H1 (cell line): ENCODE results near the gene CLRN2. TPM values are rescaled to one million over a fixed set of nuclear protein-coding genes. Genes with fewer than 3 reads are reported as not detected.

Source experiments
- CTCF ChIA-PET: fragments of 300-600 bp; sonication (Branson Sonifier 250); formaldehyde crosslinking; loops from one replicate; lab custom pipeline; 2021; ENCODE audit not compliant: partially characterized antibody; lab: Charles Lee
- POLR2A ChIA-PET: fragments of 300-600 bp; sonication (Branson Sonifier 250); formaldehyde crosslinking; loops from one replicate; lab custom pipeline; 2021; ENCODE audit warnings: inconsistent platforms; ENCODE audit not compliant: partially characterized antibody; lab: Charles Lee
- DNase-seq, 2 experiments: peaks; one replicate each; pipeline versions ENCODE4 v3.0.0 to v3.0.0-alpha.2; 2010 to 2022; ENCODE audit warnings: low spot score in 2 of 2, low read depth in 1 of 2, mixed read lengths in 1 of 2
- FAIRE-seq: peaks from 2 replicates; lab custom pipeline; 2011; peaks lifted over from hg19 to GRCh38; lab: Jason Lieb, UNC
- H2AFZ ChIP-seq: 2 replicates; pipeline ENCODE4 v1.8.1; 2012; ENCODE audit warnings: low read length, inconsistent platforms
- H2AK5ac ChIP-seq: 2 replicates; pipeline ENCODE4 v1.6.1; 2013; ENCODE audit warnings: low read depth, low read length
- H2BK120ac ChIP-seq: replicated peaks from 2 replicates; pipeline ENCODE3; 2013; ENCODE audit warnings: low read depth, low read length, inconsistent platforms
- H2BK12ac ChIP-seq: 2 replicates; pipeline ENCODE4 v1.6.1; 2013; ENCODE audit warnings: low read depth, low read length
- H2BK15ac ChIP-seq: 2 replicates; pipeline ENCODE4 v1.6.1; 2013; ENCODE audit warnings: low read length
- H2BK20ac ChIP-seq: 2 replicates; pipeline ENCODE4 v1.6.1; 2013; ENCODE audit warnings: low read length
- H2BK5ac ChIP-seq: 2 replicates; pipeline ENCODE4 v1.6.1; 2013; ENCODE audit warnings: low read depth, low read length
- H3K14ac ChIP-seq: 2 replicates; pipeline ENCODE4 v1.6.1; 2013; ENCODE audit warnings: inconsistent platforms; ENCODE audit not compliant: insufficient read length
- H3K18ac ChIP-seq: 2 replicates; pipeline ENCODE4 v1.6.1; 2013; ENCODE audit warnings: low read length; ENCODE audit errors: extremely low read depth
- H3K23ac ChIP-seq: 2 replicates; pipeline ENCODE4 v1.6.1; 2013; ENCODE audit warnings: inconsistent platforms; ENCODE audit not compliant: insufficient read length
- H3K23me2 ChIP-seq: 2 replicates; pipeline ENCODE4 v1.6.1; 2013; ENCODE audit warnings: low read depth, low read length
- H3K27ac ChIP-seq: 2 replicates; pipeline ENCODE4 v1.6.1; 2011; ENCODE audit warnings: low read depth, low read length, inconsistent platforms
- H3K27me3 ChIP-seq, 4 experiments: replicated peaks in 1 of 4; 1 replicate in 1 of 4; 2 replicates in 3 of 4; pipeline versions ENCODE4 v1.6.1 to v1.8.1; 2011 to 2013; ENCODE audit warnings: low read length in 3 of 4, mild to moderate bottlenecking in 3 of 4, inconsistent platforms in 2 of 4, mixed read lengths in 2 of 4, moderate library complexity in 1 of 4; ENCODE audit not compliant: control insufficient read depth in 3 of 4, insufficient read depth in 3 of 4; ENCODE audit errors: extremely low read depth in 1 of 4
- H3K36me3 ChIP-seq, 4 experiments: 2 replicates each; pipeline versions ENCODE4 v1.6.1 to v1.8.1; 2011 to 2013; ENCODE audit warnings: mild to moderate bottlenecking in 4 of 4, low read length in 3 of 4, moderate library complexity in 2 of 4, control low read depth in 1 of 4, inconsistent platforms in 1 of 4; ENCODE audit not compliant: insufficient read depth in 4 of 4, control insufficient read depth in 2 of 4
- H3K4ac ChIP-seq: replicated peaks from 2 replicates; pipeline ENCODE3; 2013; ENCODE audit warnings: low read length, low read depth, mixed read lengths, inconsistent platforms; ENCODE audit not compliant: insufficient read length
- H3K4me1 ChIP-seq, 4 experiments: replicated peaks in 1 of 4; 1 replicate in 1 of 4; 2 replicates in 3 of 4; pipeline versions ENCODE4 v1.6.1 to v1.8.1; 2011 to 2013; ENCODE audit warnings: low read length in 3 of 4, inconsistent platforms in 2 of 4, mixed read lengths in 1 of 4; ENCODE audit not compliant: insufficient read depth in 4 of 4, control insufficient read depth in 3 of 4
- H3K4me2 ChIP-seq, 2 experiments: 2 replicates each; pipeline versions ENCODE4 v1.6.1 to v1.8.1; 2011 to 2013; ENCODE audit warnings: low read depth in 2 of 2, low read length in 2 of 2, control low read depth in 1 of 2, inconsistent platforms in 1 of 2, mild to moderate bottlenecking in 1 of 2; ENCODE audit not compliant: insufficient read depth in 1 of 2
- H3K4me3 ChIP-seq, 4 experiments: fragments of 200-600, 300-600 bp in 1 of 4; sonication (generic), shearing (Covaris generic), sonication (Bioruptor Twin) in 1 of 4; 2 replicates each; pipeline versions ENCODE4 v1.5.1 to v1.8.1; 2011 to 2016; ENCODE audit warnings: low read length in 4 of 4, low read depth in 3 of 4, control low read depth in 2 of 4, inconsistent platforms in 2 of 4, mild to moderate bottlenecking in 2 of 4, mixed read lengths in 1 of 4, moderate library complexity in 1 of 4; ENCODE audit not compliant: insufficient read depth in 2 of 4; ENCODE audit errors: extremely low read depth in 1 of 4
- H3K56ac ChIP-seq: replicated peaks from 2 replicates; pipeline ENCODE3; 2013; ENCODE audit warnings: low read depth, mild to moderate bottlenecking, mixed read lengths, low read length, inconsistent platforms; ENCODE audit not compliant: insufficient read length
- H3K79me1 ChIP-seq: 2 replicates; pipeline ENCODE4 v1.6.1; 2013; ENCODE audit warnings: low read depth, low read length, control low read depth
- H3K79me2 ChIP-seq, 2 experiments: 2 replicates each; pipeline versions ENCODE4 v1.6.1 to v1.8.1; 2012 to 2013; ENCODE audit warnings: low read length in 2 of 2, mild to moderate bottlenecking in 2 of 2, inconsistent platforms in 1 of 2; ENCODE audit not compliant: insufficient read depth in 2 of 2, control insufficient read depth in 1 of 2
- H3K9ac ChIP-seq, 4 experiments: replicated peaks in 1 of 4; 1 replicate in 1 of 4; 2 replicates in 3 of 4; pipeline versions ENCODE4 v1.6.1 to v1.8.1; 2011 to 2013; ENCODE audit warnings: low read depth in 3 of 4, low read length in 3 of 4, control low read depth in 2 of 4, mild to moderate bottlenecking in 2 of 4, moderate library complexity in 2 of 4, inconsistent platforms in 1 of 4; ENCODE audit errors: extremely low read depth in 1 of 4
- H3K9me3 ChIP-seq, 2 experiments: 2 replicates each; pipeline versions ENCODE4 v1.6.1 to v1.8.1; 2012 to 2013; ENCODE audit warnings: mild to moderate bottlenecking in 2 of 2, moderate library complexity in 2 of 2, control low read depth in 1 of 2, inconsistent platforms in 1 of 2, low read depth in 1 of 2, low read length in 1 of 2, mixed read lengths in 1 of 2; ENCODE audit not compliant: insufficient read depth in 2 of 2
- H4K20me1 ChIP-seq, 2 experiments: replicated peaks in 1 of 2; 2 replicates each; pipeline versions ENCODE3 to v1.8.1; 2011 to 2013; ENCODE audit warnings: inconsistent platforms in 2 of 2, low read length in 2 of 2, mild to moderate bottlenecking in 1 of 2; ENCODE audit not compliant: insufficient read depth in 2 of 2, control insufficient read depth in 1 of 2
- H4K5ac ChIP-seq: 2 replicates; pipeline ENCODE4 v1.6.1; 2013; ENCODE audit warnings: low read length, low read depth, mixed read lengths, inconsistent platforms; ENCODE audit not compliant: insufficient read length
- H4K8ac ChIP-seq: 2 replicates; pipeline ENCODE4 v1.8.0; 2013; ENCODE audit warnings: mild to moderate bottlenecking, moderate library complexity, low read length, inconsistent platforms; ENCODE audit not compliant: insufficient read depth; ENCODE audit errors: extremely low read depth
- H4K91ac ChIP-seq: replicated peaks from 2 replicates; pipeline ENCODE3; 2013; ENCODE audit warnings: low read length, mixed read lengths, inconsistent platforms; ENCODE audit not compliant: insufficient read length
- BACH1 ChIP-seq: IDR thresholded peaks from 2 replicates; pipeline ENCODE4 v1.6.1; 2012; ENCODE audit warnings: low read length, improper control_type of control experiment
- CBX8 ChIP-seq: fragments of 300-800, 300-1000 bp; sonication (generic); IDR thresholded peaks from 2 replicates; pipeline ENCODE4 v1.7.1; 2016; ENCODE audit warnings: low read depth, low read length, borderline replicate concordance
- CHD1 ChIP-seq: IDR thresholded peaks from 2 replicates; pipeline ENCODE4 v1.6.1; 2012; ENCODE audit warnings: low read depth, low read length, improper control_type of control experiment
- CREB1 ChIP-seq: IDR thresholded peaks from 2 replicates; pipeline ENCODE4 v1.6.1; 2012; ENCODE audit warnings: inconsistent platforms
- GABPA ChIP-seq: IDR thresholded peaks from 2 replicates; pipeline ENCODE4 v1.6.1; 2011; ENCODE audit warnings: mild to moderate bottlenecking, low read length, moderate library complexity, borderline replicate concordance; ENCODE audit not compliant: insufficient read depth
- NRF1 ChIP-seq: IDR thresholded peaks from 2 replicates; pipeline ENCODE4 v1.6.1; 2011; ENCODE audit warnings: mild to moderate bottlenecking, low read depth, low read length, improper control_type of control experiment
- POLR2A ChIP-seq, 2 experiments: IDR thresholded peaks; 1 replicate in 1 of 2; 2 replicates in 1 of 2; pipeline ENCODE4 v1.6.1; 2011; ENCODE audit warnings: low read depth in 2 of 2, low read length in 2 of 2, mild to moderate bottlenecking in 2 of 2; ENCODE audit errors: control extremely low read depth in 1 of 2
- POU5F1 ChIP-seq: IDR thresholded peaks from 2 replicates; pipeline ENCODE4 v1.6.1; 2011; ENCODE audit warnings: low read depth, mild to moderate bottlenecking, low read length, moderate library complexity
- SAP30 ChIP-seq: fragments of 300-600 bp; sonication (generic); IDR thresholded peaks from 2 replicates; pipeline ENCODE4 v1.7.1; 2012; ENCODE audit warnings: low read length, moderate library complexity, mild to moderate bottlenecking, inconsistent platforms; ENCODE audit not compliant: insufficient read depth, insufficient replicate concordance
- TAF7 ChIP-seq: optimal IDR thresholded peaks from 2 replicates; pipeline ENCODE3; 2011; ENCODE audit warnings: low read depth, mild to moderate bottlenecking, inconsistent platforms, low read length, moderate library complexity, borderline replicate concordance
- TEAD4 ChIP-seq: IDR thresholded peaks from 2 replicates; pipeline ENCODE4 v1.6.1; 2012; ENCODE audit warnings: low read depth, low read length, inconsistent platforms, mixed read lengths
- WGBS, 2 experiments: shearing (Covaris generic) in 1 of 2; methylation state at CpG; one replicate each; pipeline versions ENCODE4 v1.1.6 to v1.1.7; 2013 to 2015; ENCODE audit warnings: low lambda C conversion rate in 2 of 2, mixed read lengths in 2 of 2, inconsistent platforms in 1 of 2, low coverage in 1 of 2, missing lambda C conversion rate in 1 of 2; ENCODE audit not compliant: insufficient replicate concordance in 2 of 2, insufficient coverage in 1 of 2, insufficient read length in 1 of 2; ENCODE audit errors: extremely low coverage in 1 of 2, missing lambda C conversion rate in 1 of 2; 5-methylcytosine and 5-hydroxymethylcytosine counted together
- polyA plus RNA-seq, 7 experiments: library from polyadenylated mRNA; depleted of rRNA in 3 of 7; stranded (reverse) in 5 of 7; unstranded in 2 of 7; fragments of >200 nt in 5 of 7; fragments of 200-250 nt in 2 of 7; gene quantifications; 1 replicate in 5 of 7; 2 replicates in 1 of 7; 4 replicates in 1 of 7; pipeline versions ENCODE4 v1.2.1 to v1.2.3, GENCODE V29; 2011 to 2013; ENCODE audit warnings: missing spikeins in 2 of 7, mixed read lengths in 2 of 7
- total RNA-seq: library from RNA; stranded (reverse); fragmentation: NEBNext Ultra II Directional; extraction: Animal tissue kit (Norgen Biotek cat#: 25700); gene quantifications from 2 replicates; pipeline ENCODE4 v1.2.1, GENCODE V29; 2021
- TF ChIP-seq, protein P1 (sequence below): IDR thresholded peaks from 2 replicates; pipeline ENCODE4 v1.6.1; 2011; ENCODE audit warnings: low read depth, mild to moderate bottlenecking, low read length; ENCODE audit not compliant: insufficient read depth

CLRN2 gene
- total and polyA plus RNA-seq, 2 of the 8 experiments (the other 6 are each of a cell fraction or from before 2014, with no cell fraction given) = not detected

DNA sequence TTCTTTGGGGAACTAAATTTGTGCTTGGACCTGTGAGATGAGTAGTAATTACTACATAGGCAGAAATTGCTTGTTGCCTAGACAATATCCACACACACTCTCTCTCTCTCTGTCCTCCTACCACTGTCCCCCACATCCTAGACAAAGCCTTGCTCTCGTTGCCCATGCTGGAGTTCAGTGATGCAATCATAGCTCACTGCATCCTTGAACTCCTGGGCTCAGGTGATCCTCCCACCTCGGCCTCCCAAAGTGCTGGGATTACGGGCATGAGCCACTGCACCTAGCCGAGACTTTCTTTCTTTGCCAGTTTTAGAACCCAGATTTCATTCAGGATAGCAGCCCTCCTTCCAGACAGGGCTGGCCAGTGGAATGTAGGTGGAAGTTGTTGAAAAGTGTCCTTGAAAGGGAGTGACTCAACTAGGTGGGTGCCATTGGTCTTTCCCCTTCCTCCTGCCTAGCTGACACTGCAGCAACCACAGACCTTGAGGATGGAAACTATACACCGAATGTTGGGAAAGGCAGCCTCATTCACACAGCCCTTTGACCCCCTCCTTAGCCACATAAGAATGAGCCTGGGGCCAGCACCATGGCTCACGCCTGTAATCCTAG, 45.2 kb downstream of the CLRN2 start:
- H3K23ac ChIP-seq = no peak overlapping the region
- FAIRE-seq = no peak
- POLR2A ChIA-PET = interaction anchor here (1.0 kb wide), 1 partner anchor 76 kb away, joined by 5 read pairs; no protein-coding TSS in a partner anchor
- TF ChIP-seq TEAD4 (no peak), CHD1 (no peak), POLR2A (IDR thresholded peaks at IDR 0.05; ENCODE audit: control extremely low read depth in 1 of 2, low read depth in 2 of 2, low read length in 2 of 2) (no peak), CREB1 (no peak), CBX8 (no peak), GABPA (no peak), POU5F1 (no peak), TAF7 (no peak), BACH1 (no peak), NRF1 (no peak), SAP30 (no peak)
- TF ChIP-seq, protein P1, sequence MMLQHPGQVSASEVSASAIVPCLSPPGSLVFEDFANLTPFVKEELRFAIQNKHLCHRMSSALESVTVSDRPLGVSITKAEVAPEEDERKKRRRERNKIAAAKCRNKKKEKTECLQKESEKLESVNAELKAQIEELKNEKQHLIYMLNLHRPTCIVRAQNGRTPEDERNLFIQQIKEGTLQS = no peak

More for the DNA sequence above, 45.2 kb downstream of the CLRN2 start:
- no peaks in the 10 kb centered on the region for H3K9me3 ChIP-seq
- no peak overlapping the region for H3K14ac ChIP-seq
- no peak overlapping the region for H3K4me2 ChIP-seq
- no peaks in the 10 kb centered on the region for H3K4me1 ChIP-seq
- H3K4ac ChIP-seq = no peak overlapping the region
- no peak overlapping the region for H2BK15ac ChIP-seq
- no peak overlapping the region for H3K56ac ChIP-seq
- H2BK20ac ChIP-seq = no peak overlapping the region
- no peaks in the 10 kb centered on the region for H3K23me2 ChIP-seq
- H4K8ac ChIP-seq = no peak overlapping the region; the same call in 1 of the 2 replicates
- H3K79me2 ChIP-seq = no peaks in the 10 kb centered on the region
- H3K9ac ChIP-seq = no peak overlapping the region
- no peak overlapping the region for H4K91ac ChIP-seq
- no peaks in the 10 kb centered on the region for H4K20me1 ChIP-seq
- H2AK5ac ChIP-seq = no peak overlapping the region
- WGBS, 2 experiments = 89% methylated on average over 6 of the region's 6 CpGs; no CpG with 5 or more reads in 1 of the 2 experiments
- CTCF ChIA-PET = interaction anchor here (2.4 kb wide), 1 partner anchor 11 kb away, joined by 9 read pairs; no protein-coding TSS in a partner anchor
- no peak overlapping the region; the same call in 1 of the 2 replicates for H2BK5ac ChIP-seq
- H3K18ac ChIP-seq = no peak overlapping the region
- no peak for DNase-seq
- no peak overlapping the region for H2BK120ac ChIP-seq
- no peaks in the 10 kb centered on the region for H3K79me1 ChIP-seq
- no peak overlapping the region for H2BK12ac ChIP-seq
- no peak overlapping the region for H4K5ac ChIP-seq
- H2AFZ ChIP-seq = no peak overlapping the region
- H3K4me3 ChIP-seq = no peak overlapping the region
- no peaks in the 10 kb centered on the region for H3K27me3 ChIP-seq
- no peak overlapping the region for H3K27ac ChIP-seq
- no peaks in the 10 kb centered on the region for H3K36me3 ChIP-seq
